ENCODE measurements around the gene USP54.

Gene USP54

GRCh38 chr10:73537288-73537687 is 53.9 kb downstream of the USP54 start:
- TF ChIP-seq, protein P1, sequence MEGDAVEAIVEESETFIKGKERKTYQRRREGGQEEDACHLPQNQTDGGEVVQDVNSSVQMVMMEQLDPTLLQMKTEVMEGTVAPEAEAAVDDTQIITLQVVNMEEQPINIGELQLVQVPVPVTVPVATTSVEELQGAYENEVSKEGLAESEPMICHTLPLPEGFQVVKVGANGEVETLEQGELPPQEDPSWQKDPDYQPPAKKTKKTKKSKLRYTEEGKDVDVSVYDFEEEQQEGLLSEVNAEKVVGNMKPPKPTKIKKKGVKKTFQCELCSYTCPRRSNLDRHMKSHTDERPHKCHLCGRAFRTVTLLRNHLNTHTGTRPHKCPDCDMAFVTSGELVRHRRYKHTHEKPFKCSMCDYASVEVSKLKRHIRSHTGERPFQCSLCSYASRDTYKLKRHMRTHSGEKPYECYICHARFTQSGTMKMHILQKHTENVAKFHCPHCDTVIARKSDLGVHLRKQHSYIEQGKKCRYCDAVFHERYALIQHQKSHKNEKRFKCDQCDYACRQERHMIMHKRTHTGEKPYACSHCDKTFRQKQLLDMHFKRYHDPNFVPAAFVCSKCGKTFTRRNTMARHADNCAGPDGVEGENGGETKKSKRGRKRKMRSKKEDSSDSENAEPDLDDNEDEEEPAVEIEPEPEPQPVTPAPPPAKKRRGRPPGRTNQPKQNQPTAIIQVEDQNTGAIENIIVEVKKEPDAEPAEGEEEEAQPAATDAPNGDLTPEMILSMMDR (IDR thresholded peaks at IDR 0.05), result no peak

DNA sequence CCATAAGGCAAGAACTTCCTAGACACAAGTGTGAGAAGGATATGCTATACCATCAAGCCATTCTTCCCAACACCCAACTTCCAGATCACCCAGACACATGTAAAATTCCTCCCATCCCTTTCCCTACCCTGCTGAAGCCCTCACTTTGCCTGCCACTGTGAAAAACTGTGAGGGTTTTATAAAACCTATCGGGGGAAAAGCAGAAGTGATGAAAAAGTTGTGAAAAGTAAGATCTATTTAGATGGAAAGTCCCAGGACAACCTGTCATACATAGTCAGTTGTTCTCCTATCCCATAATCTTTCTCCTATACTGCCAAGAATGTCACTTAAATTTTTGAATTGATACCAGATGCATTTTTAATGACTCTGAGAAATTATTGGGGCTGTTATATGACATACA is 56.3 kb downstream of the USP54 start:
- TF ChIP-seq, protein P1 (IDR thresholded peaks at IDR 0.05), result no peak

DNA sequence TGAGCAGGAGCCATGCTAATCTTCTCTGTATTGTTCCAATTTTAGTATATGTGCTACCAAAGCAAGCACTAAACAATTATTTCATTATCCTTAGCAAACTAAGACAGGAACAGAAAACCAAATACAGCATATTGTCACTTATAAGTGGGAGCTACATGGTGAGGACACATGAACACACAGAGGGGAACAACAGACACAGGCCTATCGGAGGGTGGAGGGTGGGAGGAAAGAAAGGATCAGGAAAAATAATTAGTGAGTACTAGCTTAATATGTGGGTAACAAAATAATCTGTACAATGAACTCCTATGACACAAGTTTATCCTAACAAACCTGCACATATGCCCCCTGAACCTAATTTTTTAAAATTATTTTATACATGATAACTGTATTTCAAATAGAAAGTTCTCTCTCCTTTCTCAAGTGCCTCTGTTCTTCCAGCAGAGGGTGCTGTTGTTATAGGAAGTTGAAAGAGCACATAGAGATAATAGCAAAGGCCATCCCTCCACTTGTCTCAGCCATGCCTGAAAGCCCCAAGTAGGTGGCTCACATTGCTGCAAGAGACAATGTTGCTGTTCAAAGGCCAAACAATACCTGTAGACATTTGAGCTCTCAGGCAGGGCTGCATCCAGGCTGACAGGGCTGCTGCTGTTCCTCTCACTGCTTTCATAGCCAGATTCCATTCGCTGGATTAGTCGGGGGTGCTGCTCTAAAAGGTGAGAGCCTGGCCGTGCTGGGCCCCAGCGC is 61.9 kb downstream of the USP54 start:
- TF ChIP-seq, protein P1 (IDR thresholded peaks at IDR 0.05), result peak; percentile 75

DNA sequence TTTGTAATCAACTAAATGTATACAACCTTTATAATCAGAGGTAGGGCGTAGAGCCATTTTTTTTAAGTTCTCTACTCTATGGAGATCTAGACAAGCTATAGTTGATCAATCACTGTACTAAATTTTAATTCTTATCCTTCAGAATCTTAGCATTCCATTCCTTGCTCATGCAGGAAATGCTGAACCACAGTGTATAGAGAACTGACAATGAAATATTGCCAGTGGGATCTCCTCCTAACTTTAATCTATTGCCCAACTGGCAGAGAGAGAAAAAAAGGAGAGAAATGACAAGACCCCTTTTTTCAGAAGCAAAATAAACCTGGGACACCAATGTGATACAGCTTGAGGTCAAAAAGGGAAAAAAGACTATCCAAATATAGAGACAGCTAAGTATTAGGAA is 68.9 kb downstream of the USP54 start:
- TF ChIP-seq, protein P1 (IDR thresholded peaks at IDR 0.05), result no peak

- TF ChIP-seq, protein P1 (IDR thresholded peaks at IDR 0.05), result no peak
Observed at GRCh38 chr10:73519336-73519735, 71.8 kb downstream of the USP54 start.

DNA sequence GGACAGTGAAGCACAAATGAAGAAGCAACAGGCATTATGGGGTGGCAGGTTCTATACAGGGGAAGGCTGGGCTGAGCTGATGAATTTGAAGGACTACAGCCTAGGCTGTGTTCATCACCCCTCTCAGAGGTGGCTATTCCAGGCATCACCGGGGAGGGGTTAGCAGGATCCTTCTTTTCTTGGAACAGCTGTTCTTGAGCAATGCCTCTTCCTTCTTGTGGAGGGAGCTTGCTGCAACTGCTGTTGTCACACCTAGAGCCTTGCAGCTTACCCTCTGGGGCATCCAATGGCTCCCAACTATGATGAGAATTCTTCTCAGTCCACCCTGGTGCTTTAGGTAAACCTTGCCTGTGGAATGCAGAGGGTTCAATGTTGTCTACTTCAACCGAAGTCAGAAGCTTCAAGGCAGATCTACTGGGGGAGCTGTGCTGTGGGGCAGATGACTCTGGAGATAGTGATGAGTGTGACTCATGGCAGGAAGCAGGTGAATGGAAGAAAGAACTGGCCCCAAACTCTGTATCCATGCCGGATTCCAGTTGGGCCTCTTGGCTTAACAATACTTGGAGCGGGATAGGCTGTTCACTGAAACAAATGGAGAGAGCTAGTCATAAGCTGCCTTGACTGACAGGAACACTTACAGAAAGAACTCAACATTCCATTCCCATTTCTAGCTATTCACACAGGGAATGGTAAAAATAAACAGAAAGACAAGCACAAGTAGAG is 73.8 kb downstream of the USP54 start:
- TF ChIP-seq, protein P1 (IDR thresholded peaks at IDR 0.05), result no peak

DNA sequence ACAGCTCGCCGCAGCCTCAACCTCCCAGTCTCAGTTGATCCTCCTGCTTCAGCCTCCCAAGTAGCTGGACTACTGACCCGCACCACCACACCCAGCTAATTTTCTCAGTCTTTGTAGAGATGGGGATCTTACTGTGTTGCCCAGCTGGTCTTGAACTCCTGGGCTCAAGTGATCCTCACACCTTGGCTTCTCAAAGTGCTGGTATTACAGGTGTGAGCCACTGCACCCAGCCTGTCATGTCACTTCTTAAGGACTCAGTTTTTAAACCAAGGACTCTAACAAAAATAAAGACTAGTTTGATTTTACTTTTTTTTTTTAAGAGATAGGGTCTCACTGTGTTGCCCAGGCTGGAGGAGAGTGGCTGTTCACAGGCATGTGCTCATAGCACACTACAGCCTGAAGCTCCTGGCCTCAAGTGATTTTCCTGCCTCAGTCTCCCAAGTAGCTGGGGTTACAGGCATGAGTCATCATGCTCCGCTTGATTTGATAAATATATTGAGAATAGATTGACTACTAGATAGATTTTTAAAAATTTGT is 78.9 kb downstream of the USP54 start:
- TF ChIP-seq, protein P1 (IDR thresholded peaks at IDR 0.05), result no peak

Data from LNCAP (cell line).